NCI-H2107 treated with DMSO at 0.1 percent for 48 hours (cell line): ENCODE results near the gene CRELD2.

ENCODE experiments used
- DNase-seq: peaks from one replicate; lab custom pipeline; 2025; ENCODE audit not compliant: unreplicated experiment; lab: John Stamatoyannopoulos, UW

The CRELD2 gene

DNA sequence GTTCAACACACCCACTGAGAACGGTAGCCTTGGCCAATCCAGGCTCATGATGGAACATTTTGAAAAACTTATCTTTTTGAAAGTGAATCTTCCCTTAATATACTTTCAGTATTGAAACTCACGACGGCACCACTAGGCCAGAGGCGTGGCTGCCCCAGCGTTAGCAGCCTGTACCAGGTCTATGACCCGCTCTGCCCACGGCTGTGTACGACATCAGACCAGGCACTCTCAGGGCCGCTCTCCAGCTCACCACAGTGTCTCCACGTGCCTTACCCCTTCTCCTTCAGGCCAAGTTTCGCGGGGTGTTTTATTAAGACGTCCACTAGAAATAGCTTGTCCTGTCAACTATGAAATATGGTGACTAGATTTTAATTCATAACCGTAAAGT, 31.4 kb upstream of the CRELD2 start:
- DNase-seq, result no peak

DNA sequence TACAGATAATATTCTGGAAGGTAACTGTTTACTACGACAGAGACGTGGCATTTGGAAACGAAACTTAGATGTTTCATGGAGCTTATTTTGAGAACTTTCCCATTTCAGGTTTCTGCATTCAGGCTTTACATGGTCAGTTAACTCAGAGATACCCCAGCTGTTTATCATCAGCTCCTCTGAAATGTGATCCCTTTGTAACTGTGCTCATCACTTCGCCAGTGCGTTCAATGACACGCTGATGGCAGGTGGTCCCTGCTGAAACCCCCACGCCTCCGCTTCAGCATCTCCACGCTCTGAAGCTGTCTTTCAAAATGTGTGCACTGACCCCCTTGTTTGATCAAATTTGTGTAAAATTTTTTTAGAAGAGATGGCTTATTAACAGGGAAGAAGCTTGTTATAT, 30.7 kb upstream of the CRELD2 start:
- DNase-seq, result no peak

DNA sequence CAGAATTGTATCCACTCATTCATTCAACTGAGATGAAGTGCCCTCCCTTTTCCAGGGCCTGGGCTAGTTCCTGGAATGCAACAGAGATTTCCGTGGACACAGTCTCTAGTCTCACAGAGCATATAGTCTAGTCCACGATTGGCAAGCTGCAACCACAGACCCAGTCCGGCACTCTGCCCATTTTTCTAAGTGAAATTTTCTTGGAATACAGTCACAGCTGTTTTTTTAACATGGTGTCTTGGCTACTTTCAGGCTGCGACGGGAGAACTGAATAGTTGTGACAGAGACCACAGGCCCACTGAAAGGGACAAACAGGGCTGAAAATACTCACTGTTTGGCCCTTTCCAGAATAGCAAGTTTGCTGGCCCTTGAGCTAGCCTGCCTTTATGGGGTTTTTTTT, 29.4 kb upstream of the CRELD2 start:
- no peak for DNase-seq

DNA sequence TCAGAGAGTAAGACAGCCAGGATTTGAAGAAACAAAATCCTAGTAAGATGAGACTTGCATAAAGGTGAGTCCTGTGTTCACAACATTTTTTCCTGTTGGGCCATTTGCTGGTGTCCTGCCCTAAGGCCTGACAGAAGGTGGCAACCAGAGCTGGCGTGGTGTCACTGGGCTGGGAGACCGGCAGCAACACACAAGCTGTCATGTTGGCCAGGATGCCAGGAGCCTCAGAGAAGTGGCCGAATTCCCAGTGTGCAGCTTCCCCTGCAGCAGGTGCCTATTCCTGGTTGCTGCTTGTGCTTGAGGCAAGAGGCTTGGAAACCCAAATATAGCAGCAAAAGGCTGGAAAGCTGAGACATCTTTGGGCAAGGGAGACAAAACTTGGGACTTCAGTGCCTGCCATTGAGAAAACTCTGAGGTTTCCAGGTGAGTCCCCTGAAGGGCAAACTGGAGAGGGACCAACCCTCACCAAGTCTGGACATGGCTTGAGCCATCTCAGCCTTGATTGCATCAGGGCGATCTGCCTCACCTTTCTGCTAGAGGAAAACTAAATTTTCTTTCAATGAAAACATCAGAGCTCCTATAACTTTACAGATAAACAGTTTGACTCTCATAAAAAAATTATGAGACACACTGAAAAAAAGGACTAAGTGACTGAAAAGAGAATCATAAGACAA, 26.1 kb upstream of the CRELD2 start:
- DNase-seq, result no peak

DNA sequence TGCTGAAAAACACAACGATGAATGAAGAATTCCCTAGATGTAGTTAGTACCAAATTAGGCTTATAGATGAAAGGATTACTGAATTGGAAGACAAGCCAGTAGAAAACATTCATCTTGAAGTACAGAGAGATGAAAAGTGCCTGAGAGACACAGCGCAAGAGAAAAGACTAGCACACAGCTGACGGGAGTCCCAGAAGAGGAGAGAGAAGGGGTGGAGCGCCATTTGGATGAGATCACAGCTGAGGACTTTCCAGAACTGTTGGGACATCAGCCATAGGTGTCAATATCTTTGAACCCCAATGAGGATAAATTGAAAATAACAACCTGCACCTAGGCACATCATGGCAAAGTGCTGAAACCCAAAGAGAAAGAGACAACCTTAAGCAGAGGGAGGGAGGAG, 25.4 kb upstream of the CRELD2 start:
- no peak for DNase-seq

DNA sequence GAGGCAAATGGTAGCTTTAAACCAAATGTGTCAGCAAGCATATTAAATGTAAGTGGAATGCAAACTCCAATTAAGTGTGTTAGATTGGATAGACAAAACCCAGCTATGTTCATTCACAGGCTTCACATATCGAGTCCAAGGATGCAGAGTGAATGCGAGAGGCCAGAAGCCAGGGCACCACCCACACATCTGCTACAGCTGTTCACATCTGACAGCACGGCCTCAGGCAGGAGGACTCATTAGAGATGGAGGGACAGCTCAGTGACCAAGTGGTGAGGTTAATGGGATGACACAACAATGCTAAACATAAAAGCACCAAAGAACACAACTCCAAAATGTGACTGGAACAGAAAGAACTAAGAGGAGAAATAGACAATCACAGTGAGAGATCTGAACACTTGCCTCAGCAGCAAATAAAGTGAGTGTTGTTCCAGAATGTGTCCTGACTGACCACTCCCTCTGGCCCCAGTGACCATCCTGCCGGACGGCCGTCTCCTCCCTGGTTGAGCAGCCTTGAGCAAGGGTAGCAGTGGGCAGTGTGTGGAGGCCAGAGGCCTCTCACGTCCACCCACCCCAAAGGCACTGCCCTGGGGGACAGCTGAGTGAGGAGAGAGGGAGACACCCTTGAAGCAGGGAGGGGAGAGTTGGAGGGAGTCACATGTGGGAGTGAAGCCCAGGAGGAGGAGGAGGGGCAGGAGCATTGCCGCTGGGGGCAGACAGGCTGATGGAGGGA, 23.9 kb upstream of the CRELD2 start:
- DNase-seq, result no peak

DNA sequence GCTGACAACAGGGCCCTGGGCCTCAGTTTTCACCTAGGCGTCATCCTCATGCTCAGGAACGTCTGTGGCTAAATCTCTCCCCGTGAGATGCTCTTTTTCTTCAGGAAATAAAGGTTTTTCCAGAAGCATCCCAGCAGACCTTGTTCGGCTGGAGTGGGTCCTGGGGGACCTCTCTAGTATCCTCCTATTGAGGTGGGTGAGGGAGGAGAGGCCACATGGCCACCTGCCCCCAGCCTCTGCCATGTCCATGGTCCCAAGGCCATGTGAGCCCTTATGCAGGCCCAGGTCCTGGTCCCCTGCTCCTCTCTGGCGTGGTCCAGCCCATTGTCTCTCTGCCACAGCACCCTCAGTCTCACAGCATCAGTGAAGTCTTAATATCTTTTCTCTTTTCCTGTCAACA, 22.2 kb upstream of the CRELD2 start:
- DNase-seq, result no peak

DNA sequence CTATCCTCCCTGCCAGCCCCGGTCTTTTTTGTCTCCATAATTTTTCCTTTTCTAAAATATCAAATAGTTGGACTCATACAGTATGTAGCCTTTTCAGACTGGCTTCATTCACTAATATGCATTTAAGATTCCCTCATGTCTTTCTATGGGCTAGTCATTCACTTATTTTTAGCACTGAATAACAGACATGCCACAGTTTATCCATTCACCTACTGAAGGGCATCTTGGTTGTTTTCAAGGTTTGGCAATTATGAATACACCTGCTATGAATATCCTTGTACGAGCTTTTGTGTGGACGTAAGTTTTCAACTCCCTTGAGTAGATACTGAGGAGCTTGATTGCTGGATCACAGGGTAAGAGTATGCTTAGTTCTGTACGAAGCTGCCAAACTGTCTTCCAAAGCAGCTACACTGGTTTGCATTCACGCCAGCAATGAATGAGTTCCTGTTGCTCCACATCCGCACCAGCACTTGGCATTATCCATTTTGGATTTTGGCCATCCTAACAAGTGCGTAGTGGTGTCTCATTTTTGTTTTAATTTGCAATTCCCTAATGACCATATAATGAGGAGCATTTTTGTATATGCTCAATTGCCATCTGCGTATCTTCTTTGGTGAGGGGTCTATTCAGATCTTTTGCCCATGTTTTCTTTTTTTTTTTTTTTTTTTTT, 21.3 kb upstream of the CRELD2 start:
- DNase-seq, result no peak

DNA sequence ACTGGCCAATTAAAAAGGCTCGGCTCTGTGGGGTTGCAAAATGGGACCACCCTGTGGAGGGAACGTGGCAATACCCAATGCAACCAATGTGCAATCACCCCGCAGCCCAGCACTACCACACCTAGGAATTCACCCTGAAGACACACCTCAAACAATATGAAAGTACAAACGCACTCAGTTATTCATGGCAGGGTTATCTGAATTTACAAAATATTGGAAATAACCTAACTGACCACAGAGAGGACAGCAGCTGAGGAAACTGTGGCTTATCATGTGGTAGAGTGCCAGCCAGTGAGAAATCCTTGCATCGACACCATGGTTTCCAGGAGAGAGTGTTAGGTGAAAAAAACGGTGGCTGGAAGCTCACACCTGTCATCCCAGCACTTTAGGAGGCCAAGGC, 18.9 kb upstream of the CRELD2 start:
- DNase-seq, result no peak

DNA sequence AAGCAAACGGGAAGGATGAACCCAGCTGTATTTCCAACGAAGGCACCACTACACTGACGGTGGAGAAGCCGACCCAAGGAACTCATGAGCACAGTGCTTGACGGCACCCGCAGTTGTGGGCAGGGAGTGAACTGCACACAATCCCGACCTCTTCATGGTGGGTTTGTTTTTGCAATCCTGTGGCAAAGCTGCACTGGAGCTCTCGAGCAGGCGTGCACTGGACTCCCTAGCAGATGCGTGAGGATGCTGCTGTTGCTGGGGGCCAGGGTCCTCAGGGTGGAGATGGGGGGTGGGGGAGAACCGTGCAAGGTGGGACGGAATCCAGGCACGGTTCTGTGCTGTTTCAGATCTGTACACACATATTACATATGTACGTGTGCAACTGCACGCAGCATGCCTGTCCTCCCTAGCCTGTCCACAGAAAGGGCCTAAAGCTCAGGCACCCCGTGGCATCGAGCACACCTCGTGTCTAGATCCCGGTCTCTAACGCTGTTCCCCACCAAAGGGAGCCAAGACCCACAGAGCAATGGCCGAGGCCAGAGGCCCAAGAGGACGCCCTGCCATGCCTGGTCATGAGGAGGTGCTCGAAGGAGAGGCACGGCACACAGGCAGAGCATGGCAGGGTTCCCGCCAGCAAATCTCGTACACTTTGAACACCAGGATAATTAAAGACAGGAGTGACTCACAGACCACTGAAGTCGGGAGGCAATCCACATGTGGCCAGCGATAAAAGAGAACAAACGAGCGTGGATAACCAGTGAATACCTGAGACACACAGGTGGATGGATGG, 17.8 kb upstream of the CRELD2 start:
- DNase-seq, result no peak

DNA sequence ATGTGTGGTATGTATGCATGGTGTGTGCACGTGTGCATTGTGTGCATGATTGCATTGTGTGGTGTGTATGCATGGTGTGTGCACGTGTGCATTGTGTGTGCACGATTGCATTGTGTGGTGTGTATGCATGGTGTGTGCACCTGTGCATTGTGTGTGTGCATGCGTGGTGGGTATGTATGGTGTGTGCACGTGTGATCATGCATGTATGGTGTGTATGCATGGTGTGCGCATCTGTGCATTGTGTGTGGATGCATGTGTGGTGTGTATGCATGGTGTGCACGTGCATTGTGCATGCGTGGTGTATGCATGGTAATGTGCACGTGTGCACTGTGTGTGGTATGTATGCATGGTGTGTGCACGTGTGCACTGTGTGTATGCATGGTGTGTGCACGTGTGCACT, 17.0 kb upstream of the CRELD2 start:
- no peak for DNase-seq

DNA sequence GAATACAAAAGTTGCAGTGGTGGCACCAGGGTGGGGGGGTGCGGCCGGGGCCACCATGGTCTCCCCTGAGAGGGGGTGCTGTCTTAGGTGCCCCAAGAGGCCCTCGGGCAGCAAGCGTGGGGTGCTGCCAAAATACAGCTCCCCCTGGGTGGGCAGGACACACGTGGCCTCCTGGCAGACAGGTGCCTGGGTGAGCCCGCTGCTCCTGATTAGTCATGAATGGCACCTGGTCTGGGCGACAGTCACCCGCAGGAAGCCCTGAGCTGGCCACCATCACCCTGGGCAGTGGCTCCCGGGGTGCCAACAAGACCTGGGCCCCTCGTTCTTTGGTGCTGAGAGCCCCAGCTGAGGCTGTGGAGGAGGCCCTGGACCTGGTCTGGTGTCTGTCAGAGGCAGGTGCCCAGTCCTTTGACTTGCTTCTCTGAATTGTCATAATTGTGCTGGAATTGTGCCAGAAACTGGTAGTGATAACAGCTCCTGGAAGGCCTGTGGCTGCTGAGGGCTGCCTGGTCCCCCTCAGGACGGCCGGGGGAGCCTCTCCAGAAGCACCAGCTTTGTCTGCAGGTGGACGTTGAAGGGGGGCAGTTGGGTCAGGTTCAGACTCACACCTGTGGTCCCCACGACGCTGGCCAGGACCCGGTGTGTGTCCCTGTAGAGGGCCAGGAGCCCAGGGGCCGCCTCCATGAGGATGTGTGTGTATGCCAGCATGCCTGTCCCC, 15.0 kb upstream of the CRELD2 start:
- DNase-seq, result peak; percentile 72

DNA sequence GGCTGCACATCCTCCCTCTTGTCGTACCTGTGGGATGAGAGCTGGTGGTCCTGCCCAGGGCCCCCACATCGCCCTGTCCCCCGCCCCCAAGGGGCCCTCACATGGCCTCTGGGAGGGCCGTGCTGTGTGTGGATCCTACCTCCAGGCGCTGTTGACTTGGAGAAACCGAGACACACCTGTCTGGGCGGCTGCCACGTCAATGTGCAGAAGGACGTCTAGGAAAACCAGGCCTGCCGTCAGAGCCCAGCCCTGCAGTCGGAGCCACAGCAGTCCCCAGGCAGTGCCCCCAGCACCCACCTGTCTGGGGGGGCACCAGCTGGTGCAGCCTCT, 14.4 kb upstream of the CRELD2 start:
- DNase-seq, result no peak

DNA sequence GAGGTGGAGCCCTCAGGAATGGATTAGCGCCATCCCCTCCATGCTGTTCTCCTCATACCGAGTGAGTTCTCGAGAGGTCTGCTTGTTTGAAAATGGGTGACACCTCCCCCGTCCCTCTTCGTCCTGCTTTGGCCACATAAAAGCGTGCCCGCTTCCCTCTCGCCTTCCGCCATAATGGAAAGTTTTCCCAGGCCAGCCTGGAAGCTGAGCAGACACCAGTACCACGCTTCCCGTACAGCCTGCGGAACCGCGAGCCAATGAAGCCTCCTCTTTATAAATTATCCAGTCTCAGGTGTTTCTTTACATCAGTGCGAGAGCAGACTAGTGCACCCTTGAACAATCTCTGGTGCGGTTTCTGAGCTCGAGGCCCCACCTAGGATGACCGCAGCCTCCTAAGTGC, 13.0 kb upstream of the CRELD2 start:
- no peak for DNase-seq

DNA sequence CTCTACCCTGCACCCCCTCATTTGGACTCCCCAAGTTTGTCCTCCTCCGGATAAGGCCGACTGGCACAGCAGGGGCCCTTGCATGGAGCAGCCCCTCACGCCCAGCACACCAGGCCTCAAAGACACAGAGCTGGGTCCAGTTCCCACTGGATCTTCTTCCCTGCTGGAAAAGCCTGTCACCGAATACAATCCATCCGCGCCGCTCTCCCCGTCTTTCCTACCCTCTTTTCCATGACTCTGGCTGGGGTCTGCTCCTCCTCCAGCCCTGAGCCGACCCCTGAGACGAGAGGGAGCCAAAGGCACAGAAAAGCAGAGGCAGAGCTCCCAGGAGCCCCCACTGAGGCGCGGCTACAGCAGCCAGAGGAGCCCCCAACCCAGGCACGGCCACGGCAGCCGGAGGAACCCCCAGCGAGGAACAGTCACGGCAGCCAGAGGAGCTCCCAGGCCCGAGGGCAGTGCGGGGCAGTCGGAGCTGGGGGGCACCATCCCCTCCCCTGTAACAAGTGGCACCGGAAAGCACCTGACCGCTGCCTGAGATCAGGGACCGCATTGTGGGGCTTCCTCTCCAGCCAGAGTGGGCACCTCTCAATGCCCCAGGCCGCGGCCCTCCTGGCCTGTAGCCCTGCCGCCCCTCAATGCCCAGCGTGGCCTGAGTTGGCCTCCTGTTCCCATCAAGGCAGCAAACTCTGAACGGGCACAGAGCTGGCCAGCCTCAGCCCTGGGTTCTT, 12.2 kb upstream of the CRELD2 start:
- no peak for DNase-seq

DNA sequence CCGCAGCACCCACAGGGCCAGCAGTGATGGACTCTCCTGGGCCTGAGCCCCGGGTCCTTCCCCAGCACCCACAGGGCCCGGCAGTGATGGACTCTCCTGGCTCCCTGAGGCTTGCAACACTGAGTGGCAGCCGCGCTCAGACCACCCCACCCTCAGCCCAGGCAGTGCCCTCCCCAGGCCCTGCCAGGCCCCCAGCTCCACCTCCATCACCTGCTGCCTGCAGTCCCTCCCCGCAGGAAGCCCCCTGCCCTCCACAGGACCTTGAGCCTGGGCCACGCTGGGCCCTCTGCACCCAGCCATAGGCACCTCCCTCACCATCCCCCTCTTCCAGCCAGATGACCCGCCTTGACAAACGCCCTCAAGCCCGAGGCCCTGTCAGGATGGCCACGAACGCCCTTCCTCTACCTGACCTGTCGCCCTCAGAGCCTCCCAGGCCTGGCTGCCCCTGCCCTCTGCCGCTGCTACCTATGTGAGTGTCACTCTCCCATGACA, 11.6 kb upstream of the CRELD2 start:
- no peak for DNase-seq

DNA sequence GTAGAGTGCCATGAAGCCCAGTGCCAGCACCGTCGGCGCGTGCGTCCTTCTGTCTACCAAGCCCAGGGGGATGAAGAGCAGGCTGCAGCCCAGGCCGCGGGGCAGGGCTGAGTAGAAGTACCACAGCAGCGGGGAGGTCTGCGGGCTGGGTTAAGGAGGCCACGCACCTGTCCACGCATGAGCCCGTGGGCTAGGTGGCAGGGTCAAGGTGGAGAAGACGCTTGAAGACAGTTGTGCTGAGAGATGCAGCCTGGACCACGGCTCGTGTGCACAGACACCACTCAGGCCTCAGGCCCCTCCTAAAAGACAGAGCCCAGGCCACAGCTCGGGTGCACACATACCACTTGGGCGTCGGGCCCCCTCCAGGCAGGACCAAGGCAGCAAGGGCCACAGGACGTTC, 10.6 kb upstream of the CRELD2 start:
- DNase-seq, result no peak

DNA sequence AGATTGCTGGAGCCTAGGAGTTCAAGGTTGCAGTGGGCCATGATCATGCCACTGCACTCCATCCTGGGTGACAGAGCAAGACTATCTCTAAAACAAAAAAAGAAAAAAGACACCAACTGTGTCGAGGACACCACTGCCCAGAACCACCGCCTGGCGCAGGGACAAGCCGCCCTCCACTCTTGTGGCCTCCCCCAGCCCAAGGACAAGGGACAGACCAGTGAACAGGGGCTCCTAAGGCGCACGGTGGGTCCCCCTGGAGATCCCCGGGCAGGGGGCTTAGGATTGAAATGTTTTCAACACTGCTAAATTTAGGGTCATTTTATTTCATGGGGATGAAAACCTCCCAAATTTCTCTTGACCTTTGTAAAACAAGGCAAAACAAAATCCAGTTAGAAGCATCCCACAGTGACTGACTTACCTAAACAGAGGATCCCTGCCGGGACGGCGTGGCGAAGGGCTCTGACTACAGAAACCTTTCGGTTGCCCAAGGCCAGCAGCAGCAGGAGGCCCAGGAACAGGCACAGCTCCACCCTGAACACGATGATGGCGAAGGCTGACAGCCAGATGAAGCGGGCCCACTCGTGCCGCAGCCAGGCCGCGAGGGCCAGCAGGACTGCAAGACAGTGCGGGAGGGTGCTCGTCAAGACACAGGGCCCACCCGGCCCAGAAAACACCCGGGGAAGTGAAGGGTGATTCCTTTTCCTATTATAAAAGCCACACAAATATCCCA, 8.8 kb upstream of the CRELD2 start:
- DNase-seq, result no peak

DNA sequence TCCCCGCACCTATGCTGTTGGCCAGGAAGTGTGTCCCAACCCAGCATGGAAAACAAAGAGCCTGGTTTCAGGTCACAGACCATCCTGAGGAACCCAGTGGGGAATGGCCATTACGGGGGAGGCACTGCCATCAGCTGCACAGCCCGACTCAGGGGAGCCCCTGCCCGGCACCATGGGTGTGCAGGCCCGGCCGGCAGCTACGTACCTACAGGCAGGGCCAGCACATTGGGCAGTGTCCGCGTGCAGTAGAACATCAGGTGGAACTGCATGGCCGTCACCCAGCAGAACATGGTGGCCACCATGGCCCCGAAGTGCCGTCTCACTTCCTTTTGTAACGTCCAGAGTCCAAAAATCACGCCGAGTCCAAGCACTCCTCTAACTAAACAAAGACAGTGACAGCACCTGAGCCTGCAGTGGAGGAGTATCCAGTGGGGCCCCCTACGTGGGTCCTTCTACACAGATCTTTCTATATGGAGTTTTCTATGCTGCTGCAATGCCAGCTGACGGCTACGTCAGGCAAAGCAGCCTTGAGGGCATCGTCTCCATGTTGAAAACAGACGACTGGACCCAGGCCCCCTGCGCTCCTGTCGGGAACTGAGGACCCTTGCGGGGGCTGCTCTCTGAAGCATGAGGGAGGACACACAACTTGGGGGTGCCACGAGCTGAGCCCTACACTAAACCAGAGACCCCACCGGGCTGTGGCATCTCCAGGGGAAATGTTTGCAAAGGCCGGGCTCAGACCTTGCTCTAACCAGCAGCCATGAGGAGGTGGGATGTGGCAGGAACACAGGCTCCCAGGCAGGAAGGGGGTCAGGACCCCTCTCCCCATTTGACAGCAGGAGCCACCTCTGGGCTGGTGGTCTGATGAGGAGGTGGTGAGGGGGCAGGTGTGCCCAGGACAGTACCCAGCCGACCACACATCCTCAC, 7.9 kb upstream of the CRELD2 start:
- no peak for DNase-seq
